GM19238 (cell line): Measurements from ENCODE around the gene VARS1.
A peak's percentile ranks its signal among the peaks of the same experiment; 100 is the strongest.
"Not testable (repeated sequence)": the region's sequence is repeated elsewhere in the genome, so short reads cannot be mapped to it uniquely, and the experiment has no call there.

Experiments used
- DNase-seq: peaks from one replicate; pipeline ENCODE4 v3.0.0; 2011; ENCODE audit warnings: low spot score; ENCODE audit not compliant: insufficient read length

VARS1 gene

DNA sequence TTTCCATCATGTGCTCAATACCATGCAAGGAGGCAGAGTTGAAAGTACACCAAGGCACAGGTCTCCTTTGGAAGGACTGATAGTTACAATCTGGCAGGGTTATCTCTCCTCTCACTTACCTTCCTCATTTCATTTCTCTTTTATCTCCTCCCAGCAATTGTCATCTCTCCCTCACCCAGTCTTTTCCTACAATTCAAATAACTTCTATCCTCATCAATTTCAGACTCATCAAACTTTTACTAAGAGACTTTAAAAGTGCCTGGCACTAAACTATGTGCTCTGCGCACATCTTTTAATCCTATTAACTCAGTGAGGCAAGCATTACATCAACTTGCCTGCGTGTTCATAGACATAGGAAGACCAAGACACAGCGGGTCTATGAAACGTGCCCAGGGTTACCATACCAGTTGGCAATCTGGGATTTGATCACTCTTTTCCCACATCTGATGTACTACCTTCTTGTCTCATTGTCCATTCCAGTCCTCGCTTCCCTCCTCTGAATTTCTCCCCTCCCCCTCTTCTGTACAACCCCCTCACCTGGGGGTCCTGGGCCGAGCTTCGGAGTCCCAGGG lies 1.2 kb downstream of the VARS1 start:
- no peak for DNase-seq

DNA sequence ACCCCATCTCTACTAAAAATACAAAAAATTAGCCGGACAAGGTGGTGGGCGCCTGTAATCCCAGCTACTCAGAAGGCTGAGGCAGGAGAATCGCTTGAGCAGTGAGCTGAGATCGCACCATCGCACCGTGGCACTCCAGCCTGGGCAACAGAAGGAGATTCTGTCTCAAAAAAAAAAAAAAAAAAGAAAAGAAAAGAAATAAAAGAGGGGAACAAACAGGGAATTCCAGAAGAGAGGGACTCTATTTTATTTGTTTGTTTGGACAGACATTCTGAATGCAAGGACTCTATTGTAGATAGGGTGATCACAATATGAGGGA lies 1.7 kb downstream of the VARS1 start:
- not testable (repeated sequence) for DNase-seq

DNA sequence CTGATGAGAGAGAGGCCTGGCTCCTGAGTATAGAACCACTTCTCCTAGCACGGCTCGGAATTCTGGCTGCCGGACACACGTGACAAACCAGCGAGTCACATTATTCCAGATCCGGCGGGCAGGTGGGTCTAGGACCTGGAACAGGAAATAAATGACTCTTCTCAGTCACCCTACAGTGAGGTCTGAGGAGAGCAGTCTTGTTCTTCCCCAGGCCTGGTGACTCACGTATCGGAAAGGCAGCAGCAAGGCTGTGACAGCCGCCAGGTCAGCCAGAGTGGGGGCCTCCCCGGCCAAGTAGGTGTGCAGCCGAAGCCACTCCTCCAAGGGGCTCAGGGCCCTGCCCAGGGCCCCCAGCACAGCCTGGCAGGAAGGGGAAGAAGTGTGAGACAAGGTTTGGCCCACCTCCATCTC lies 2.8 kb downstream of the VARS1 start:
- DNase-seq, result no peak

- DNase-seq, result no peak
Observed at GRCh38 chr6:31792090-31792374, 3.5 kb downstream of the VARS1 start.

- no peak for DNase-seq
Observed at GRCh38 chr6:31791324-31792089, 4.0 kb downstream of the VARS1 start.

DNA sequence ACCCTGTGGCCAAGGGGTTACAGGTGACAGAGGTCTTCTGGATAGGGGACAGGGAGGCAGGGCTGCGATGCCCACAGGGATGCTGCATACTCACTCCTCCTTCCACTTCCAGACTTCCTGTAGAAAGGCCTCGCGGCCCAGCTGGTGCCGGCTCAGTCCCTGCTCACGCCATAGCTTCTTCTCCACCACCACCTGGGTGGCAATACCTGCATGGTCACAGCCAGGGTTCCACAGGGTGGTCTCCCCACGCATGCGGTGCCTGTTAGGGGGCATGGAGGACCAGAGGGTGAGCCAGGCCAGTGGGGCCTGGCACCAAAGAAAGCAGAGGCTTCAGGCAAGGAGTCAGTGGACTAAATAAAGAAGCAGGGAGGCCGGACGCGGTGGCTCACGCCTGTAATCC lies 10.1 kb downstream of the VARS1 start:
- no peak for DNase-seq

DNA sequence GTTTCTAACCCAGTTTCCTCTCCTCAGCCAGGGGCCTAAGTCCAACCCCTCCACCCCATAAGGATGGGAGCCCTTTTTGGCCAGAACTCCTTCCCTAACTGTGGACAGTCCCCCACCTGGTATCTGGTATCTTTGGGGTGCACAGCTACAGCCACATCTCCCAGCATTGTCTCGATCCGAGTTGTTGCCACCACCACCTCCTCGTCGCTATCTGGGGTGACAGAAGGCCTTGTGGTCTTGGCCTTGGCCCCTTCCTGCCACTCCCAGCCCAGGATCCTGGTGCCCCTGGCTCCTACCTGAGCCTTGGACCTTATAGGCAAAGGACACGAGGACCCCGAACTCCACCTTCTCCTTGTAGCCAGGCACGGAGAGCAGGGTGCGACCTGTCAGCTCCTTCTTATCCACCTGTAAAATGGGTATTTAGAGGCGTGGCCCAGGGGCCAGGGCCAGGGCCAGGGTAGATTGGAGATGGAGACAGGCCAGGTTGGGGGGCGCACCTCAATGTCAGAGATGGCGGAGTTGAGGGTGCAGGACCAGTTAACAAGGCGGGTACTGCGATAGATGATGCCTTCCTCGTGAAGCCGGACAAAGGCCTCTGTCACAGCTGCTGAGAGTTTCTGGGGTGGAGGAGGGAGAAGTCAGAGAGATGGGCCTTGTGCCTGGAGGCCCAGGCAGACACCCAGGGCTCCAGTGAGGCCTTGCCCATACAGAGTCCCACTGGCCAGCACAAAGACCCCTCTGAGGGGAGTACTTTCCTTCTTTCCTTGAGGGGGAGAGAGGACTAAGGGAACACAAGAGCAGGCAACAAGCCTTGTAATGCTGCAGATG lies 11.2 kb downstream of the VARS1 start:
- DNase-seq, result no peak

DNA sequence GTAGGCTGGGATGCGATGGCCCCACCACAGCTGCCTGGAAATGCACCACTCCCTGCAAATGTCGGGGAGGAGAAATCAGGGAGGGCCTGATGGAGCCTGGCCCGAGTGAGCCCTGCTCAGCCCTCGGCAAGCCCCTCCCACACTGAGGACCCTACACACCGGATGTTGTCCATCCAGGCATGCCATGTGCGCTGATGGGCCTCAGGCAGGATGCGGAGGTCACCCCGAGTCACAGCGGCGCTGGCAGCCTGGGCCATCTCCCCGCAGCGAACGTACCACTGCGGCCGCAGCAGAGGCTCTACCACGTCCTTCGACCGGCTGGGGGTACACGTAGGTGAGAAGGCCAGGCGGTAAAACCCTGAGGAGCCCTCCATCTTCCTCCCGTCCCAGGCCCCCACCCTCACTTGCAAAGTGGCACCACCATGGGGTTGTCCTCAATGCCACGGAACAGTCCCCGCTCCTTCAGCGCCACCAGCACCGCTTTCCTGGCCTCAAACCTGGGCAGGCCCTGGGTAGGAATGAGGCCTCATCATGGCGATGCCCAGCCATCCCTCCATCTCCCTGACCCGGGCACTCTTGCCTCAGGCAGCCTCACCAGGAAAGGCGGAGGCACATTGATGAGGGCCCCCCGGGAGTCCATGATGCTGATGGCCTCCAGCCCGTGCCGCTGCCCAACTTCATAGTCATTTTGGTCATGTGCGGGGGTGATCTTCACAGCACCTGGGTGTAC lies 13.3 kb downstream of the VARS1 start:
- no peak for DNase-seq

DNA sequence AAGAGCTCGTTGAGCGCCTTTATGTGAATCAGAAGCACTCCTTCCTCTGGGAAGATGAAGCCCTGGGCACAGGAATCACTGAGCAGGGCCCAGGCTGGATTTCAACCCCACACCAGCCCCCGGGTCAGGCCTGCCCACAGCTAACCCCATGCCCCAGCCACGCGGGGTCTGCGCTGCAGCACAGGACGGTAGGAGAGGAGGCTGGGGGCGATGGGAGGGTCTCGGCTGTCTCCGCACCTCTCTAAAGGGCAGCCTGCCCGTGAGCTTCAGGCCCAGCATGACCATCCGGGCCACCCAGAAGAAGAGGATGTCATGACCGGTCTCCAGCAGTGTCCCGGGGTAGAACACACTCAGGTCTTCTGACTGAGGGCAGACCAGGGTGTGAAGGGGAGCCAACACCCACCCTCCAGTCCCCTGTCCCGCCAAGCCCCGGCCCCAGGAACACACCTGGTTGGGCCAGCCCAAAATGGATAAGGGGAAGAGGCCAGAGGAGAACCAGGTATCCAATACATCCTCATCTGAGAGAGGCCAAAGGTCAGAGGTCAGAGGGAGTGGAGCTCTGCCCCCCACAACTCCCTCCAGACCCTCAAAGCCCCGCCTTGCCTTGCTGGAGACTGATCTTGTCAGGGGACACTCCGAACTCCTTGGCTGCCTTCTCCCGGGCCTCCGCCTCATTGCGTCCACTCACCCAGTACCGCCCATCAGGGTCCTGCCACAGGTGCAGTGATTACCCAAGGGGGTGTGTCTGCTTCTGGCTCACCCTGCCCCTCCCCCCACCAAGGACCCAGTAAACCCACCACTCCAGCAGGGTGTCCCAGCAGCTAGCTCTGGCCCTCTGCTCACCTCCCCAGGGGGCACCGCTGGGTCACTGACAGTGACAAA lies 14.1 kb downstream of the VARS1 start:
- DNase-seq, result no peak

- DNase-seq, result no peak
Observed at GRCh38 chr6:31780507-31781243, 14.9 kb downstream of the VARS1 start.

DNA sequence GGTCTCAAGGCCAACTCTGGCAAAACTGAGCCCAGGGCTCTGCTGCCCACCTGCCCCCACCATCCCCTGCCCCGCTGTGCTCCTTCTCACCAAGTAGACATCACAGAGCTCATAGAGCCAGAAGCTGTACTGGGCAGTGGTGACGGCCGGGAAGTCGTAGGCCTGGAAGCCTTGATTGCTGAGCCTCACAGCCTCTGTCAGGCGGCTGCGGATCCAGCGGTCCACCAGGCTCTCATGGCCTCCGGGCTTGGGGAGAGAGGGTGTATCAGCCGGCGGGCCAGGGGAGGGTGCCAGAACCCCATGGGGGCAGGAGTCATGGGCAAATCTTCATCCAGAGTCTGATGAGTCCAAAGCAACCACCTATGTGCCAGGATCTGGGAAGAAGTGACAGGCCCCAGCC lies 15.6 kb downstream of the VARS1 start:
- DNase-seq, result no peak

DNA sequence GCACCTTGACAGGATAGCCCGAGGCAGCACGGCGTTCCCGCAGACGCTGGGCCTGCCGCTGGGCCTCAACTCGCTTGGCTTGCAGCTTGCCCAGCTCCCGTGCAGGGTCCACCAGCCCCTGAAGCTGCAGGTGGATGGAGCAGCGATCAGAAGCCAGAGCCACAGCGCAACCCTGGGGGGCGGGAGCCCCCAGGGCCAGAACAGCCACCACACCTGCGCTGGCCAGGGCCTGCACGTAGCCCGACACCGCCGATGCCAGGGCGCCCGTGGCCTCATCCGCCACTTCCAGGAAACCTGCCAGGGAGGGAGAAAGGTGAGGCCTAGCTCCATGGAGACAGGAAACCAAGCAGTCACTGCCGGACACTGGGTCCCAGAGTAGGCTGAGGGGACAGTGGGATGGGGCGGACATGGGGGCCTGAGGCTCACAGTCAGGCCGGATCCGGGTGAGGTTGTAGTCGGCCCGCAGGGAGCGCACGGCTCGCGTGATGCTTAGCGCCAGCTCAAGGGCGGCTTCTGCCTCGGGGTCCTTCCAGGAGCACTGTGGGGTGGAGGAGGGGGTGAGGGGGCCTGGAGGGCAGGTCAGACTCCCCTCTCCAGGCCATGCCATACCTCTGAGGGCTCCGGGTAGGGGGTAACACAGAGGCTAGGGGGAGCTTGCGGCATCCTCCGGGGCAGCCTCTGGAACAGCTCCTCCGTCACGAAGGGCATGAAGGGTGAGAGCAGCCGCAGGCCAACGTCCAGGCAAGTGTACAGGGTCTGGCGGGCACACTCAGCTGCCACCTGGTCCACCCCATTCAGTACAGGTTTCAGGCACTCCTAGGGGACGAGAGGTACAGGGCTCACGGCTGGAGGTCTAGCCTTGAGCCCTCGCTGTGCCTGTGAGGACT lies 16.3 kb downstream of the VARS1 start:
- DNase-seq, result no peak

DNA sequence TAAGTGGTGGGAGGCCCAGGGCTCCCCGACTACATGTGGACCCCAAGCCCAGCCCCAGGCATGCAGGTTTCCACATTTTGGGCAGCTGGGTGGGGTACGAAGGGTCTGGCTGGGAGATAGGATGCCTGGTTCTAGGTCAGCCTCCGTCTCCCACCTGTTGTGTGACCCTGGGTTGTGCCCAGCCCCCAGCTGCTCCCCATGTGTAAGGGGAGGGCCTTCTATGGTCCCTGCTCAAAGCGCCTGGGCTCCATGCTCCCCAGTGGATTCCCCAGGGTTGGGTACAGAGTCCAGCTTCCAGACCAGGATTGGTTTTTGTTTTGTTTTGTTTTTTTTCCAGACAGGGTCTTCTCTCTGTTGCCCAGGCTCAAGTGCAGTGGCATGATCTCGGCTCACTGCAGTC lies 17.4 kb downstream of the VARS1 start:
- no peak for DNase-seq

- DNase-seq, result no peak
Observed at GRCh38 chr6:31777667-31778050, 17.9 kb downstream of the VARS1 start.

DNA sequence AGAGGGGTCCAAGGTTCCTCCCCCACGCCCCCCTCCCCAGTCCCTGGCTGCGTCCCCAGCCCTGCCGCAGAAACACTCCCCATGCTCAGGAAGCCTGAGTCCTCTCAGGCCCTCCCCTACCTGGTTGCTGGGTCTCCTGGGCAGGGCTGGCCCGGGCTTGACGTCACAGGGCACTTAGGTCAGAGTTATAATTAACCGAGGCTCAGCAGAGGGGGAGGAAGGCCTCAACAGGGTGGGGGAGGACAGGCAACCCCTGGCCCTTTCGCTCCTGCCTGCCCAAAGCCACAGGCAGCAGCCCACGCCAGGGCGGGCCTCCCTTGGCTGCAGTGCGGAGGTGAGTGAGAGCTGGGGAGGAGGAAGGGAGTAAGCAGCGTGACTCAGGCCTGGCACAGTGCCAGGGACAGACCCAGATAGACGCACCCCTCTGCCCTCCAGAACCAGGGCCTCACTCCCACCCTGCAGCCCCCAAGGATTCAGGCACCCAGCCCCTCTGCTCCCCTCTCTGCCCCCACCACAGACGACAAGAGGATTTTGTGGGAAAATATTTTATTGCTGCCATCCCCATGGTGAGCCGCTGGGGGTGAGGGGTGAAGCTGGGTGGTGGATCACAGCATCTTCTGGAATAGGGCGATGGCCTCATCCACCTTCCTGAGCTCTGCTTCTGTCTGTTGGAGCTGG lies 18.4 kb downstream of the VARS1 start, which contains the start of gene VWA7:
VWA7 (minus strand) TSS at position 340 of the 678 bp plus-strand sequence. CDS start 549 bp downstream, outside the sequence.
- DNase-seq, result peak; percentile 67

DNA sequence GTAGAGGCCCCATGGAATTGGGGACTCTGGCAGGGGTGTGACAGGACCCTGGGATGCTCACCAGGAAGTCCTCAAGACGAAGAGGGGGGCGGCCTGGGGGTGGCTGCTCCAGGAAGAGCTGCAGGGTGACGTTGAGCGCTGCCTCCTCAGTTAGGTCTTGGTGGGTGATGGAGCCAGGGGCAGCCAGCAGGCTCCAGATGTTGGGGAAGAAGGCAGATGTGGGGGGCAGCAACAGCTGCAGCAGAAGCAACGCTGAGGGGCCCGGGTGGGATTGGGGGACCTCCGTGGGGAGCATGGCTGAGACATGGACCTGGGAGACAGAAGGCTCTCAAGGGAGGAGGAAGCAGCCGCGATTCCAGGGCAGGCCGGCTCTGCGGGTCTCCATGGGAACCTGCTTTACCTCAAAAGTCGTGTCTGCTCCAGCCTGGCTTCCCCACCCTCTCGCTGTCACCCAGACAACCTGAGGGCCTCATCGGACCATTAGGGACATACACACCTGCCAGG lies 19.0 kb downstream of the VARS1 start:
- no peak for DNase-seq

DNA sequence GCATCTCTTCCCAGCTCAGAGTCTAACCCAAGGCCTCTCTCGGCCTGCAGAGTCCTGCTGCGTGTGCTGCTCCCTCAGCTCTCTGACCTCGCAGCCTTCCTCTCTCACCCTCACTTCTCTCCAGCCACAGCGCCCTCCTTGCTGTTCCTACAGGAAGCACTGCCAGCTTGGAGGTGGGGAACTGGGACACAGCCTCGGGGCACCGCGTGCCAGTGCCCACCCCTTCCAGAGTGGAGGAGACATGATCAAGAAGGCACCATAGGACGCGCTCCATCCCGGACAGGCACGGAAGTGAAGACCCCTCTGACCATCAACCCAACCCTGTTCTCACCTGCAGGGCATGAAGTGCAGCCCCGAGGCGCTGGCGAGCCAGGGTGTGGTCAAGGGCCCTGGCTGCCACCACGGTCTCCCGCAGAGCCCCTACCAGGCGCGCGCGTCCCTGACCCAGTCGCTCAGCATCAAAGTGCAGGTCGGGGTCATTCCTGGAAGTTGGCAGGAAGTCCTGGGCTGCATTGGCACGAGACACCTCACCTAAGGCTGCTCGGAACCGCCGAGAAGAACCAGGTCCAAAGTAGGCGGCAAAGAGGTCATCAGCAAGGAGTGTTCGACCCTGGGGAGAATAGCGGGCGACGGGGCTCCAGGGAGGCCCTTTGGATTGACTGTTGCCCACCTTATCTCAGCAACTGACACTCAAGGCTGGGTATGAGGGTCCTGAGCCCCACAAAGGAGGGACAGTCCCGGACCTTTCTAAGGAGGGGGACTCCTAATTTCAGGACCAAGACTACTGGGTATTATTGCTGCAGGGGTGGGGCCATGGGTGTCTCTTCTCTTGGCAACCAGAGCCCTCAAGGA lies 19.7 kb downstream of the VARS1 start:
- DNase-seq, result no peak

DNA sequence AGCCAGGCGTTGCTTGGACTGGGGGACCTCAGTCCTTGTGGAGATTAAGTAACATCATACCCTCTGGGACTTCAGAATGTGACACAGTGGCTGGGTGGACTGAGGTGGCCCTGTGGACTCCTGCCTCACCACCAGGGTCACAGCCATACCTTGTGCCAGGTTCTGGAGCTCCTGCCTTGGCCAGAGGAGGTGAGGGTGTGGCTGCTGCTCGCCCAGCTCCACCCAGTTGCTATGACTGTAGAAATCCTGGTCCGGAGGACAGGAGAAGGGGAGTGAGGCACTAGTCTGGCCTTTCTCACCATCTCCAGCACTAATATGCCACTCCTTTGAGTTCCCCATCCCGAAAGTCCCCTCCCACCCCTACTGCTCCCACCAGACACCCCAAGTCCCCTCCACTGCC lies 20.4 kb downstream of the VARS1 start:
- DNase-seq, result no peak
